GM19099 (cell line): ENCODE results near the gene EPB41L4B.

ENCODE experiments used
- POLR2A ChIP-seq: IDR thresholded peaks from 3 replicates; pipeline ENCODE4 v1.6.1; 2011; ENCODE audit warnings: low read depth; ENCODE audit not compliant: insufficient read length; ENCODE audit errors: extremely low read depth

EPB41L4B gene

GRCh38 chr9:109124121-109124520 is 196.7 kb downstream of the EPB41L4B start:
- no peak for TF ChIP-seq POLR2A

DNA sequence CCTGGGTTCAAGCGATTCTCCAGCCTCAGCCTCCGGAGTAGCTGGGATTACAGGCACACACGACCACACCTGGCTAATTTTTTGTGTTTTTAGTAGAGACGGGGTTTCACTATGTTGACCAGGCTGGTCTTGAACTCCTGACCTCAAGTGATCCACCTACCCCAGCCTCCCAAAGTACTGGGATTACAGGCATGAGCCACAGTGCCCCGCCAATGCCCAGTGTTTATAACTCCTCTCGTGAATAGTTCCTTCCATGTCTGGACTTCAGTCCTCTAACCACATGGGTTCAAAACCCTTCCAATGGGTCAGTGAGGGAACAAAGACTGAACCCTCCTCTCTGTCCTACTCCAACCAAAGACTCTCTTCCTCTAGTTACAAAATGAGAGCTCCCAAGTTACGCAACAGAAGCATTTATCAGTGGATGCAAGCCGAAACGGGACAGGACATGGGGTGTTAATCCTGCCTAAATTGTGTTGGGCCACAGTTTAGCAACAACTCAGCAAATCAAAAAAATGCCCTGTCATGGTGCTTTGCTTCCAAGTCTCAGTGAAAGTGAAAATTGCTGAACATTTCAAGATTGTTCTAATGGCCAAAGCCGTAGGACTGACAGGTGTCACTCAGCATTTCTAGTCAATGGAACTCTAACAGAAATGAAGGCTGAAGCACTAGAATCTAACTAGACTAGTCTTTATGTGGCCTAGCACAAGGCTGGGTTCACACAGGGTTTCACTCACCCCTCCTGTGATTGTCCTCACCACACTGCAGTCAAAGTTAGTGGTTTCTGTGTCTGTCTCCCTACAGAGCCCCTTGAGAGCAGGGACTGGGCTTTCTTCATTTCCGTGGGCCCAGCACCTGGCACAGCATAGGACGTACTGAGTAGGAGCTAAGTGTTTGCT is 197.9 kb downstream of the EPB41L4B start:
- no peak for TF ChIP-seq POLR2A
